ENCODE results near the gene GAGE10. TPM values are rescaled to one million over a fixed set of nuclear protein-coding genes. Genes with fewer than 3 reads are reported as not detected.

GAGE10 gene
- total and polyA plus RNA-seq, 9 of the 15 experiments (the other 6 are each of a cell fraction or from before 2014, with no cell fraction given), result 0.80 to 3.1 (median 0.96) TPM; not detected in 4

GRCh38 chrX:49276207-49276606 lies 27.2 kb upstream of the GAGE10 start:
- WGBS (ENCODE audit: insufficient coverage, low coverage, missing lambda C conversion rate), result 40% methylated on average over 1 of the region's 1 CpG
- DNase-seq (ENCODE audit: extremely low read depth in 1 of 4, low spot score in 3 of 4), result no peak
- TF ChIP-seq ZFP36 (IDR thresholded peaks at IDR 0.05; ENCODE audit: low read depth, low read length, partially characterized antibody) (peak; percentile 85), PPARD (CRISPR knock-in tag; IDR thresholded peaks at IDR 0.05) (no peak), ESRRB (CRISPR knock-in tag; IDR thresholded peaks at IDR 0.05; ENCODE audit: borderline replicate concordance) (no peak), POLR2B (IDR thresholded peaks at IDR 0.05; ENCODE audit: low read depth, partially characterized antibody) (no peak), KDM1A (IDR thresholded peaks at IDR 0.05) (0 out of 4 replicates have a peak, but pooled peaks have one; percentile 19 to 40), BCOR (IDR thresholded peaks at IDR 0.05) (peak; percentile 72), ELF2 (CRISPR knock-in tag; IDR thresholded peaks at IDR 0.05) (no peak), ZBTB33 (CRISPR knock-in tag; IDR thresholded peaks at IDR 0.05) (no peak), LARP7 (IDR thresholded peaks at IDR 0.05) (no peak), MEF2D (tag; conservative IDR thresholded peaks at IDR 0.05; ENCODE audit: low read depth) (no peak), SMARCA5 (IDR thresholded peaks at IDR 0.05) (peak; percentile 47; the same call in 1 of the 2 replicates), MCM3 (IDR thresholded peaks at IDR 0.05) (no peak), SAFB2 (IDR thresholded peaks at IDR 0.05; ENCODE audit: borderline replicate concordance, low read depth, low read length, severe bottlenecking) (no peak), RBM25 (IDR thresholded peaks at IDR 0.05; ENCODE audit: low read depth, low read length, severe bottlenecking) (peak; percentile 97)
- TF ChIP-seq, protein P1, sequence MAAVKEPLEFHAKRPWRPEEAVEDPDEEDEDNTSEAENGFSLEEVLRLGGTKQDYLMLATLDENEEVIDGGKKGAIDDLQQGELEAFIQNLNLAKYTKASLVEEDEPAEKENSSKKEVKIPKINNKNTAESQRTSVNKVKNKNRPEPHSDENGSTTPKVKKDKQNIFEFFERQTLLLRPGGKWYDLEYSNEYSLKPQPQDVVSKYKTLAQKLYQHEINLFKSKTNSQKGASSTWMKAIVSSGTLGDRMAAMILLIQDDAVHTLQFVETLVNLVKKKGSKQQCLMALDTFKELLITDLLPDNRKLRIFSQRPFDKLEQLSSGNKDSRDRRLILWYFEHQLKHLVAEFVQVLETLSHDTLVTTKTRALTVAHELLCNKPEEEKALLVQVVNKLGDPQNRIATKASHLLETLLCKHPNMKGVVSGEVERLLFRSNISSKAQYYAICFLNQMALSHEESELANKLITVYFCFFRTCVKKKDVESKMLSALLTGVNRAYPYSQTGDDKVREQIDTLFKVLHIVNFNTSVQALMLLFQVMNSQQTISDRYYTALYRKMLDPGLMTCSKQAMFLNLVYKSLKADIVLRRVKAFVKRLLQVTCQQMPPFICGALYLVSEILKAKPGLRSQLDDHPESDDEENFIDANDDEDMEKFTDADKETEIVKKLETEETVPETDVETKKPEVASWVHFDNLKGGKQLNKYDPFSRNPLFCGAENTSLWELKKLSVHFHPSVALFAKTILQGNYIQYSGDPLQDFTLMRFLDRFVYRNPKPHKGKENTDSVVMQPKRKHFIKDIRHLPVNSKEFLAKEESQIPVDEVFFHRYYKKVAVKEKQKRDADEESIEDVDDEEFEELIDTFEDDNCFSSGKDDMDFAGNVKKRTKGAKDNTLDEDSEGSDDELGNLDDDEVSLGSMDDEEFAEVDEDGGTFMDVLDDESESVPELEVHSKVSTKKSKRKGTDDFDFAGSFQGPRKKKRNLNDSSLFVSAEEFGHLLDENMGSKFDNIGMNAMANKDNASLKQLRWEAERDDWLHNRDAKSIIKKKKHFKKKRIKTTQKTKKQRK (IDR thresholded peaks at IDR 0.05; ENCODE audit: borderline replicate concordance, low read depth, low read length), result no peak
- TF ChIP-seq, protein P2, sequence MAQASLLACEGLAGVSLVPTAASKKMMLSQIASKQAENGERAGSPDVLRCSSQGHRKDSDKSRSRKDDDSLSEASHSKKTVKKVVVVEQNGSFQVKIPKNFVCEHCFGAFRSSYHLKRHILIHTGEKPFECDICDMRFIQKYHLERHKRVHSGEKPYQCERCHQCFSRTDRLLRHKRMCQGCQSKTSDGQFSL (CRISPR knock-in tag; IDR thresholded peaks at IDR 0.05), result no peak
- TF ChIP-seq, protein P2 (tag; IDR thresholded peaks at IDR 0.05), result no peak

More at GRCh38 chrX:49276207-49276606, 27.2 kb upstream of the GAGE10 start:
- Histone ChIP-seq H3K9ac (ENCODE audit: insufficient read depth in 1 of 2, low read depth in 2 of 2, low read length in 2 of 2) (no peak overlapping the region), H3K27me3 (ENCODE audit: control insufficient read depth in 2 of 2, insufficient read depth in 2 of 2, low read length in 2 of 2) (no peaks in the 10 kb centered on the region), H3K79me2 (ENCODE audit: control insufficient read depth, insufficient read depth, low read length) (peaks cover 19% of the 10 kb centered on the region), H3K36me3 (ENCODE audit: control insufficient read depth, insufficient read depth, low read length) (0 out of 3 replicates have a peak, but pooled peaks cover 3% of the 10 kb centered on the region), H2AFZ (ENCODE audit: low read depth, low read length) (no peak overlapping the region), H3K4me1 (replicated peaks in 1 of 2; ENCODE audit: control insufficient read depth in 2 of 2, insufficient read depth in 2 of 2, low read length in 2 of 2) (peaks cover 14 to 23% of the 10 kb centered on the region in 2 experiments; a peak in 4 of 5 replicates), H3K4me3 (no peak overlapping the region), H3K9me3 (replicated peaks; ENCODE audit: control insufficient read depth, insufficient read depth, low read depth, low read length) (no peaks in the 10 kb centered on the region), H4K20me1 (replicated peaks; ENCODE audit: control insufficient read depth, insufficient read depth, low read length) (no peaks in the 10 kb centered on the region), H3K27ac (ENCODE audit: extremely low read depth, low read depth, low read length) (no peak overlapping the region), H3K4me2 (ENCODE audit: insufficient read depth, low read length) (no peak overlapping the region), H3K9me1 (ENCODE audit: control insufficient read depth, insufficient read depth, low read length) (no peaks in the 10 kb centered on the region)
- in situ Hi-C loops (cut with MboI), result no loop called here
- intact Hi-C loops (cut with micrococcal nuclease), result no loop called here
- CTCF ChIA-PET (ENCODE audit: low intra/inter-chr PET ratio), result no interaction called here
- no peak for FAIRE-seq
- no TSS peak for BruUV-seq (replicated peaks)
- POLR2A ChIA-PET, result interaction anchor here (0.5 kb wide), 1 partner anchor 43 kb away, joined by 4 read pairs; the partner anchor contains the start of gene CACNA1F
- no peak for ATAC-seq
